Measurements from ENCODE around the gene PIK3R3. TPM values are rescaled to one million over a fixed set of nuclear protein-coding genes. Genes with fewer than 3 reads are reported as not detected.

PIK3R3 gene
- total and polyA plus RNA-seq, 9 of the 15 experiments (the other 6 are each of a cell fraction or from before 2014, with no cell fraction given), result 1.4 to 7.7 (median 4.6) TPM

- TF ChIP-seq REST (IDR thresholded peaks at IDR 0.05; ENCODE audit: borderline replicate concordance), result peak; percentile 70
- TF ChIP-seq REST (CRISPR knock-in tag; IDR thresholded peaks at IDR 0.05; ENCODE audit: low read depth), result peak; percentile 70; the same call in 1 of the 2 replicates
- TF ChIP-seq, protein P1, sequence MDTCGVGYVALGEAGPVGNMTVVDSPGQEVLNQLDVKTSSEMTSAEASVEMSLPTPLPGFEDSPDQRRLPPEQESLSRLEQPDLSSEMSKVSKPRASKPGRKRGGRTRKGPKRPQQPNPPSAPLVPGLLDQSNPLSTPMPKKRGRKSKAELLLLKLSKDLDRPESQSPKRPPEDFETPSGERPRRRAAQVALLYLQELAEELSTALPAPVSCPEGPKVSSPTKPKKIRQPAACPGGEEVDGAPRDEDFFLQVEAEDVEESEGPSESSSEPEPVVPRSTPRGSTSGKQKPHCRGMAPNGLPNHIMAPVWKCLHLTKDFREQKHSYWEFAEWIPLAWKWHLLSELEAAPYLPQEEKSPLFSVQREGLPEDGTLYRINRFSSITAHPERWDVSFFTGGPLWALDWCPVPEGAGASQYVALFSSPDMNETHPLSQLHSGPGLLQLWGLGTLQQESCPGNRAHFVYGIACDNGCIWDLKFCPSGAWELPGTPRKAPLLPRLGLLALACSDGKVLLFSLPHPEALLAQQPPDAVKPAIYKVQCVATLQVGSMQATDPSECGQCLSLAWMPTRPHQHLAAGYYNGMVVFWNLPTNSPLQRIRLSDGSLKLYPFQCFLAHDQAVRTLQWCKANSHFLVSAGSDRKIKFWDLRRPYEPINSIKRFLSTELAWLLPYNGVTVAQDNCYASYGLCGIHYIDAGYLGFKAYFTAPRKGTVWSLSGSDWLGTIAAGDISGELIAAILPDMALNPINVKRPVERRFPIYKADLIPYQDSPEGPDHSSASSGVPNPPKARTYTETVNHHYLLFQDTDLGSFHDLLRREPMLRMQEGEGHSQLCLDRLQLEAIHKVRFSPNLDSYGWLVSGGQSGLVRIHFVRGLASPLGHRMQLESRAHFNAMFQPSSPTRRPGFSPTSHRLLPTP (IDR thresholded peaks at IDR 0.05; ENCODE audit: borderline replicate concordance, extremely low read depth, insufficient read length), result no peak
- TF ChIP-seq BACH1 (tag; IDR thresholded peaks at IDR 0.05), result no peak
- peak; percentile 58; the same call in 1 of the 2 replicates for TF ChIP-seq HNRNPL (IDR thresholded peaks at IDR 0.05; ENCODE audit: low read depth, low read length)
- TF ChIP-seq, protein P2, sequence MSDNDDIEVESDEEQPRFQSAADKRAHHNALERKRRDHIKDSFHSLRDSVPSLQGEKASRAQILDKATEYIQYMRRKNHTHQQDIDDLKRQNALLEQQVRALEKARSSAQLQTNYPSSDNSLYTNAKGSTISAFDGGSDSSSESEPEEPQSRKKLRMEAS (CRISPR knock-in tag; IDR thresholded peaks at IDR 0.05), result peak; percentile 97
Measured at GRCh38 chr1:46132529-46133180, at the start of gene PIK3R3 (continued).

Data from K562 (cell line).